GM15510 (cell line): ENCODE results near the gene IL34.

ENCODE experiments used
- POLR2A ChIP-seq: IDR thresholded peaks from 3 replicates; pipeline ENCODE4 v1.6.1; 2011; ENCODE audit warnings: borderline replicate concordance; ENCODE audit not compliant: insufficient read length; ENCODE audit errors: extremely low read depth

IL34 gene

GRCh38 chr16:70678121-70678897, 31.9 kb downstream of the IL34 start:
- TF ChIP-seq POLR2A: no peak

GRCh38 chr16:70678898-70679670, 32.7 kb downstream of the IL34 start:
- TF ChIP-seq POLR2A: no peak

GRCh38 chr16:70679671-70680494, 33.5 kb downstream of the IL34 start:
- TF ChIP-seq POLR2A: no peak

- no peak for TF ChIP-seq POLR2A
These were observed 34.4 kb downstream of the IL34 start for GRCh38 chr16:70680495-70681381.

- no peak for TF ChIP-seq POLR2A
These were observed 35.3 kb downstream of the IL34 start for GRCh38 chr16:70681382-70682238.

- no peak for TF ChIP-seq POLR2A
These were observed 36.1 kb downstream of the IL34 start for GRCh38 chr16:70682239-70683145.

GRCh38 chr16:70683146-70683944, 37.0 kb downstream of the IL34 start:
- no peak for TF ChIP-seq POLR2A

GRCh38 chr16:70684146-70685060, 38.0 kb downstream of the IL34 start:
- no peak for TF ChIP-seq POLR2A

- TF ChIP-seq POLR2A: no peak
These were observed 38.9 kb downstream of the IL34 start for GRCh38 chr16:70685061-70685937.
